Measurements from ENCODE around the gene NPY.

The NPY gene

GRCh38 chr7:24313777-24314176 is 29.8 kb downstream of the NPY start:
- no peak overlapping the region for H3K4me3 ChIP-seq (ENCODE audit: low read depth, low read length)

GRCh38 chr7:24316340-24316739 is 32.4 kb downstream of the NPY start:
- H3K4me3 ChIP-seq (ENCODE audit: low read depth, low read length) = no peak overlapping the region

- no peak overlapping the region for H3K4me3 ChIP-seq (ENCODE audit: low read depth, low read length)
These were observed 34.3 kb downstream of the NPY start for GRCh38 chr7:24318326-24318725.

- H3K4me3 ChIP-seq (ENCODE audit: low read depth, low read length) = no peak overlapping the region
These were observed 35.2 kb downstream of the NPY start for GRCh38 chr7:24319209-24319608.

GRCh38 chr7:24323961-24324480 is 40.0 kb downstream of the NPY start:
- H3K4me3 ChIP-seq (ENCODE audit: low read depth, low read length) = no peak overlapping the region

- no peak overlapping the region for H3K4me3 ChIP-seq (ENCODE audit: low read depth, low read length)
These were observed 41.7 kb downstream of the NPY start for GRCh38 chr7:24325708-24326107.

GRCh38 chr7:24328050-24328449 is 44.1 kb downstream of the NPY start:
- no peak overlapping the region for H3K4me3 ChIP-seq (ENCODE audit: low read depth, low read length)

GRCh38 chr7:24328894-24329293 is 44.9 kb downstream of the NPY start:
- H3K4me3 ChIP-seq (ENCODE audit: low read depth, low read length) = no peak overlapping the region

- H3K4me3 ChIP-seq (ENCODE audit: low read depth, low read length) = no peak overlapping the region
These were observed 50.0 kb downstream of the NPY start for GRCh38 chr7:24334012-24334411.

- H3K4me3 ChIP-seq (ENCODE audit: low read depth, low read length) = no peak overlapping the region
These were observed 50.6 kb downstream of the NPY start for GRCh38 chr7:24334627-24335026.

GRCh38 chr7:24336461-24336860 is 52.5 kb downstream of the NPY start:
- no peak overlapping the region for H3K4me3 ChIP-seq (ENCODE audit: low read depth, low read length)

GRCh38 chr7:24337180-24337579 is 53.2 kb downstream of the NPY start:
- H3K4me3 ChIP-seq (ENCODE audit: low read depth, low read length) = no peak overlapping the region

GRCh38 chr7:24339575-24339974 is 55.6 kb downstream of the NPY start:
- H3K4me3 ChIP-seq (ENCODE audit: low read depth, low read length) = no peak overlapping the region

GRCh38 chr7:24340727-24341126 is 56.7 kb downstream of the NPY start:
- H3K4me3 ChIP-seq (ENCODE audit: low read depth, low read length) = no peak overlapping the region

Data from iPS-11a (cell line).